Stimulated activated CD8-positive, alpha-beta memory T cell treated with anti-CD3 and anti-CD28 coated beads, Interleukin-4, amount 100 ng/mL, for 48 hours (primary cell): Measurements from ENCODE around the gene ADARB1.

ENCODE experiments used
- DNase-seq: peaks from one replicate; pipeline ENCODE4 v3.0.0-alpha.2; 2020

ADARB1 gene

GRCh38 chr21:45177039-45177438, 102.7 kb downstream of the ADARB1 start:
- DNase-seq, result no peak

DNA sequence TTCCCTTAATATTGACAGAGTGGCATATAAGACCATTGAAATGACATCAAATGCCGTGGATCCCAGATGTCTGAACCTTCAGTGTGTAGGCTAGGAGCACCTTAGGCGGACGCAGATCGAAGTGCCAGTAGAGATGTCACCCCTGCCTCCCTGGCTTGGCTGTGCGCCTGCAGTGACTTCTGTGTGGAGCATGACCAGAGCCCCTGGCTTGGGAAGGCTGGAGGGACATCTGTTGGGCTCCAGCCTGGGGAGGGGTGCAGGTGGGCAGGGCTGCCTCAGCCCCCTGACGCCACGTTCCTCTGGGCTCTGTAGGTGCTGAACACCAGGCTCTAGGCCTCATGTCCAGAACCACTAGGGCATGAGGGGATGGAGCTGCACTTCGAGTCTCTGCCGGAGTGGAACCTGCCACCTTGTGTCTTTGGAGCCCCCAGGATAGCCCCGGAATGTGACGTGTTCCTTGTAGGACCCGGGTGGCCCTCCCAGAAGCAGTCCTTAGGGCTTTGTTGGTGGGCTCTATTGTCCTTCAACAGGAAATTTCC, 103.8 kb downstream of the ADARB1 start:
- DNase-seq, result no peak

DNA sequence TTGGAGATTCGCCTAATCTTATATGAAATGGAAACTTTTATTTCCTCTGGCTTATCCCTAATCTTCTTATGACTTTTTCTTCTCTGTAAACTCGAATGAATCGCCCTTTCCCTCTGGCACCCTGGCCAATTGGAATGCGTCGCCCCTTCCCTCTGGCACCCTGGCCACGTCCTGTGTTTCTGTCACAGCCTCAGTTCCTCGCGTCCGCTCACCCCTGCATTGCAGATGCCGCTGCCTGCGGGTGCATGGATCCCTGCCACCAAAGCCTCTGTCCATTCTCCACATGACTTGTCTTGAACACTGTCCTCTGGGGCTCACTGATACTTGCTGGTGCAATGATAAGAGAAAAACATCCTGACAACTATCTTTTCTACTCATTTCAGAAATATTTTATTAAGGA, 104.6 kb downstream of the ADARB1 start:
- DNase-seq, result no peak

DNA sequence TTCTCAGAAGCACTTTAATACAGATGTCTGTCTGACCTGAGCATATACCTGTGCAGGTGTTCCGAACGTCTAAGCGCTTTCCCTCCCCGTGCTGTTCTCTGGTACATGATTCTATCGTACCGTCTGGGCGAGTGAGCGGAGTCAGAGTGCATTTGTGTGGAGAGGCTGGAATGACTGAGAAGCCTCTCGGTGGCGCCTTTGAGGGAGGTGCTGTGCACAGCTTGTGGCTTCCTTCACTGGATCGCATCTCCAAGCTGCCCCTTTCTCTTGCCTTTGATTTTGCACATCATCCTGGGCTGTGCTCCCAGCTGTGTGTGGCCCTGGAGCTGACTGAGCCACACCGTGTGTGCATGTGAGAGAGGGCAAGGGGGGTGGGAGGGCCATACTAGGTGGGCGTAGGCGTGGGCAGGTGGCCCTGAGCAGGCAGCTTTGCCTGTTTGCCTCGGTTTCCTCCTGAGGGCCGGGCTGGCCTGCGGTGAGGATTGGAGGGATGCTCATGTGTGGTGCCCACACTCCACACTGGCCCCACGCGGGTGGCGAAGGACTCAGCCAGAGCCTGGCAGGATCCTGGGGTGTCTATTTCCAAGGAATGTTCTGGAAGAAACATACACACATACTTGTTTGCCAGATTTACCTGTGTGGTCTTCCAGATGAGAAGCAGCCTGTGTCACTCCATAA, 105.3 kb downstream of the ADARB1 start:
- DNase-seq, result no peak

GRCh38 chr21:45180246-45180599, 105.8 kb downstream of the ADARB1 start:
- DNase-seq, result no peak

DNA sequence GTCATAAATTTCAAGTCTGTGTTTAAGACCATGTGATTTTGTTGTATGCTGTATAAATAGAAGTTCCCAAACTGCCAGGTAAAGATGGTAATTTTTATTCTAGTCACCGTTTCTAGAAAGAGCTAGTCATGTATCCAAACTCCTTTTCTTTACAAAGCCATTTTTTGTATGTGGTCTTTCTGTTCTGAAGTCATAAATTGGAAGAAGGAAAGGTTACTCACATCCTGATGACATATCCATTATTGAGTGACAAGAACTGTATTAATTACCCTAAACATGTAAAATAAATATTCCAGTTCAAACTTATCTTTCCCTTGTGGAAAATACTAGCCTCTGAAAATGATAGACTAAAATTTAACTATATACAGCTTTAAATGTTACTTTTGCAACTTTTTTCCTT, 108.6 kb downstream of the ADARB1 start:
- no peak for DNase-seq

- DNase-seq, result no peak
Measured at GRCh38 chr21:45183852-45184251, 109.5 kb downstream of the ADARB1 start.

GRCh38 chr21:45184869-45185268, 110.5 kb downstream of the ADARB1 start:
- DNase-seq, result no peak

DNA sequence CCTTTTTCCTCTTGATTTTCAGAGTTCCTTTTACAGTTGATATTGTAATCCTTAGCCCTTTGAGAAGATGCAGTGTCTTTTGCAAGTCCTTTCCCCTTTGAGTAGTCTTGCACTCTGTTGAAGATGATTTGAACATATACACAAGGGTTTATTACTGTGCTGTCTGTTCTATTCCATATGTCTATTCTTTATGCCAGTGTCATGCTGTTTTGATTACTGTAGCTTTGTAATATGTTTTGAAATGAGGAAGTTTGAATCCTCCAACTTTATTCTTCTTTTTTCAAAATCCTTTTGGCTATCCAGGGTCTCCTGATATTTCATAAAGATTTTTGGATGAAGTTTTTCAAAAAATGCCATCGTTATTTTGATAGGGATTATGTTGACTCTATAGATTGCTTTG, 112.3 kb downstream of the ADARB1 start:
- DNase-seq, result no peak

- DNase-seq, result no peak
Measured at GRCh38 chr21:45187646-45188045, 113.3 kb downstream of the ADARB1 start.

DNA sequence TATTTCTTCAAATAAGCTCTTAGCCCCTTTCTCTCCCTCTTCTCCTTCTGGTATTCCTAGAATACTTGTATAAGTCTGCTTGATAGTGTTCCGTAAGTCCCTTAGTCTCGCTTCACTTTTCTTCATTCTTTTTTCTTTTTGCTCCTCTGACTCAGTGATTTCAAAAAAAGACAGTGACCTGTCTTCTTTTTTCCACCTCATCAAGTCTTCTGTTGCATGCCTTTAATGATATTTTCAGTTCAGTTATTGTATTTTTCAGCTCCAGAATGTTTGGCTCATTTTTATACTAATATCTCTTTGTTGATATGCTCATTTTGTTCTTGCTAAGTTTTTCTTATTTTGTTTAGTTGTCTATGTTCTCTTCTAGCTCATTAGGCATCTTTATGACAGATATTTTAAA, 115.6 kb downstream of the ADARB1 start:
- DNase-seq, result no peak

GRCh38 chr21:45192332-45192731, 118.0 kb downstream of the ADARB1 start:
- no peak for DNase-seq

DNA sequence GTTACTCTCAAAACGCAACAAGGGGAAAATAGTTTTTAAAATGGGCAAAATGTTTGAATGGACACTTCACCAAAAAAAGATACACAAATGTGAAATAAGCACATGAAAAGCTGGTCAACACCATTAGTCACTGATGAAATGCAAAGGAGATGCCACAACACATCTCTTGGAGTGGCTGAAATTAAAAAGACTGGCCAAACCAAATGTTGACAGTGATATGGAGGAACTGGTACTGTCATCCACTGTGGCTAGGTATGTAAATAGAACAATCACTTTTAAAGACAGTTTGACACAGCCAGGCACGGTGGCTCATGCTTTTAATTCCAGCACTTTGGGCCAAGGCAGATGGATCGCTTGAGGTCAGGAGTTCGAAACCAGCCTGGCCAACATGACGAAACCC, 122.2 kb downstream of the ADARB1 start:
- DNase-seq, result no peak

GRCh38 chr21:45199201-45199600, 124.8 kb downstream of the ADARB1 start:
- no peak for DNase-seq

- no peak for DNase-seq
Measured at GRCh38 chr21:45200031-45200430, 125.7 kb downstream of the ADARB1 start.

- no peak for DNase-seq
Measured at GRCh38 chr21:45200581-45201296, 126.4 kb downstream of the ADARB1 start.

DNA sequence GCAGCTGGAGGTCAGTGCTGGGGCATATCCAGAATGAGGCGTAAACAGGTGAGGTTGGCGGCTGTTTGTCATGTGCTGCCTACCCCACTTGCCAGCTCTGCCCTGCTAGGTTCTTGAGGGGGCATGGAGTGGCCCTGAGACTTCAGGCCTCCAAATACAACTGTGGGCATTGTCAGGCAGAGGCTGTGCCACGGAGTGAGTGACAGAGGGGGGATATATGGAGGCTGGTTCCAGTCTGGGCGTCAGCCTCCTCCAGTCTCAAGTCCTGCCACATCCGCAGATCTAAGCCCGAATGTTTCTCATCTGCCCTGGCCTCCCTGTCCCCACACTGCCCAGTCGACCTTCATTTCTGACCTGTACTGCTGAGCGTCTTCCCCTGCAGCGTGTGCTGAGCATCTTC, 128.0 kb downstream of the ADARB1 start:
- DNase-seq, result no peak

GRCh38 chr21:45202889-45203288, 128.5 kb downstream of the ADARB1 start:
- DNase-seq, result no peak

DNA sequence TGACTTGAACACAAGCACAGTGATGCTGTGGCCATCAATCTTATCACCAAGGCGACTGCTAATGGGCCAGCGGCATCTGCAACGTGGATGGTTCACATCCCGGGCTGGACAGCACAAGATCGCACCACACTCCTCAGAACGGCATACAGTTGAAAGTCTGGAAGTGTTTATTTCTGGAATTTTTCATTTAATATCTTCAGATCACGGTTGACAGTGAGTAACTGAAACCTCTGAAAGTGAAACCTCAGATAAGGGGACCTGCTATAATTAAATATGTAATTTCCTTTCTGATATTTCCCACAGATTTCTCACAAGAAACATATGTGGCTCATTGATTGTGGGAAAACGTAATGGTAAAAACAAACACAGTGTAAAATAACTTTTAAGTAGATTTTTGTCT, 129.6 kb downstream of the ADARB1 start:
- DNase-seq, result no peak

GRCh38 chr21:45204395-45204794, 130.0 kb downstream of the ADARB1 start:
- no peak for DNase-seq

DNA sequence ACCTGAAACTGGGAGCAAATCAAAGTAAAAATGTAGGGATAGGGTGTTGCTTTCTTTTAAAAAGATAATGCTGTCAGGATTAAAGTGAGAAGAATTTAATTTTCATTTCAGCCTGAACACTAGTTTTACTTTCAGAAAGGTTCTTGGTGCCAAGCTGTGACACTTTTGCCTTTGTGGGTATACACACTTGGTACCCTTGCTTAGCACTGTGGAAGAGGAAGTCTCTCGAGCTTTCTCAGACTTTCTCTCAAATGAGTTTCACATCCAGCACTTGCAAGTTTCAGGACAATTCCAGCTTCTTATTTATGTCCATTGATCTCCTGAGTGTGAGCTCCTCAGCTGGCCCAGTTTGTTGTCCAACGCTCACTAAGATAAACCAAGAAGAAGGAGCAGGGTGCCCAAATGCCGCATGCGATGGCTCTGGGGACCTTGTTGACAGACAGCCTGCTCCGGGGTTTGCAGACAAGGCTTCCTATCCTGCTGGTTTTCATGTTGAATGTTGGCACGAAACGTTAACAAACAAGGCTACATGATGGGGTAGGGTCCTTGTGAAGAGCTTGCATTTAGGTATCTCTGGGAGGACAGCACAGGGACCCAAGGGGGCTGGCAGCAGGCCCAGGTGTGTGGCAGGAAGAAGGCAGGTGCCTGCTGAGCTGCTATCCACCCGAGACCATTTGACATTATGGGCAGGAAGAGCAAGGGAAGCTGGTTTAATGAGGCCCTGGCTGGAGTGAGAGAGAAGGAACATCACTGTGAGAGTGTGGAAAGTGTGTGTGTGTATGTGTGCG, 133.7 kb downstream of the ADARB1 start:
- DNase-seq, result no peak

DNA sequence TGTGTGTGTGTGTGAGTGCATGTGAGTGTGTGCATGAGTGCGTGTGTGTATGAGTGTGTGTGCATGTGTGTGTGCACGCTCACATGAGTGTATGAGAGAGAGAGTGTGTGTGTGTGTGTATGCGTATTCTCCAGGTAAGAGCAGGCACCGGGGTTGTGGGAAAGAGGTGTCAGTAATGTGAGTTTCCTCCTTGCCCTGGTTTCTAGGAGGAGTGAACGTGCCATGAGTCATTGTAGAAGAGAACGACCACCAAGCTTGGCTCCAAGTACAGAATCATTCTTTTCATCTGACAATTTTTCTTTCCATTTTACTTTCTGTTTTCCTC, 134.2 kb downstream of the ADARB1 start:
- DNase-seq, result no peak

- no peak for DNase-seq
Measured at GRCh38 chr21:45209046-45209445, 134.7 kb downstream of the ADARB1 start.

DNA sequence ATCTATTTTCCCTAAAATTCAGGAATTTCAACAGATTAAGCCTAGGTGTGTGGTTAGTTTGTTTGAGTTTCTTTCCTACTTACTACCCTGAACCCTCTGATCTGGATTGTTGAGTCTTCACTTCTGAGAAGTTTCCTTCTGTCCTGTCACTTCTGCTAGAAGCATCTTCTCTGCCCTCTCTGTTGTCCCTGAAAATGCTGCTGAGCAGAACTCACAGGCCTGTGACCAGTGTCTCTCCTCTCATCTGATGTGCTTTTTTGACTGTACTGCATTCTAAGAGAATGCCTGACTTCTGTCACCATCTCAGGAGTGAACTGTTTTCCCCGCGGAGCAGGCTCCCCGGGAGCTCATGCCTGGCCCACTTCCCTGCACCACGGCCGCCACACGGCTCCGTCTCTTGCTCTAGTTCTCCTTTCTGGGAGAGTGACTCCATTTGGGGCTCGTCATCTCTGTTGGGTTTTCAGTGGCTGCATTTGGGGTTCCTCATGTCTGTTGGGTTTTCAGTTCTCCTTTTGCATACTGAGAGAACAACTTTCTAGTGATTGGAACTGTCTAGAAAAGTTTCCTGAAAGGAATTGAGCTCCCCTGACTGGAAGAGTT, 135.4 kb downstream of the ADARB1 start:
- DNase-seq, result no peak
